HG03442 (cell line): ENCODE results near the gene FGD5.
"Not testable (repeated sequence)": the region's sequence is repeated elsewhere in the genome, so short reads cannot be mapped to it uniquely, and the experiment has no call there.

Experiments
- ATAC-seq: cut with Tn5 transposase; IDR thresholded peaks from one replicate; pipeline ENCODE4 v1.9.1; 2021; ENCODE audit warnings: mild to moderate bottlenecking, moderate library complexity; ENCODE audit not compliant: unreplicated experiment

FGD5 gene

DNA sequence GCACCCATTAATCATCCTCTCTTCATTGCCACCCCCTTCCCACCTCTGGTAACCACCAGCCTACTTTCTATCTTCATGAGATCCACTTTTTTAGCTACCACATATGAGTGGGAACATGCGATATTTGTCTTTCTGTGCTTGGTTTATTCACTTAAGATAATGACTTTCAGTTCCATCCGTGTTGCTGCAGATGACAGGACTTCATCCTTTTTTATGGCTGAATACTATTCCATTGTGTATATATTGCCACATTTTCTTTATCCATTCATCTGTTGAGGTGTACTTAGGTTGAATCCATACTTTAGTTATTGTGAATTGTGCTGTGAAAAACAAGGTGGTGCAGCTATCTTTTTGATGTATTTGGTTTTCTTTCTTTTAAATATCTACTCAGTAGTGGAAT is 75.3 kb downstream of the FGD5 start:
- ATAC-seq, result no peak

GRCh38 chr3:14897266-14897665 is 78.5 kb downstream of the FGD5 start:
- ATAC-seq, result no peak

DNA sequence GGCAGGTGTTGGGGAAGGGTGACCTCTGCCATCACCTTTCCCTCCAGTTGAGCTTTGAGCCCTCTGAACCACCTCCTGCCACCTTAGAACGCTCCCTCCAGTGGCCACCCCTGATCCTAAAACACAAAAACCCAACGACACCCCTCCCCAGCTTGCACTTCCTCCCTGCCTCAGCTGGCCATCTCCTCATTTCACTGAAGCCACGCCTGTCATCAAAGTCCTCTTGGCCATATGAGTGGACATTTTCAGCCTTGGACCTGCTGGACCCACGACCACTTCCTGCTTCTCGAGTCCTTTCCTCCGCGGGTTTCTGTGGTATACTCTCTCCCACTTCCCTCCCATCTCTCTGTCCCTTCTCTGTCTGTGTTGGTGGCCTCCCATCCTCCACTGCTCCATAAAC is 80.2 kb downstream of the FGD5 start:
- no peak for ATAC-seq

- ATAC-seq, result no peak
Measured at GRCh38 chr3:14899993-14900618, 81.3 kb downstream of the FGD5 start.

DNA sequence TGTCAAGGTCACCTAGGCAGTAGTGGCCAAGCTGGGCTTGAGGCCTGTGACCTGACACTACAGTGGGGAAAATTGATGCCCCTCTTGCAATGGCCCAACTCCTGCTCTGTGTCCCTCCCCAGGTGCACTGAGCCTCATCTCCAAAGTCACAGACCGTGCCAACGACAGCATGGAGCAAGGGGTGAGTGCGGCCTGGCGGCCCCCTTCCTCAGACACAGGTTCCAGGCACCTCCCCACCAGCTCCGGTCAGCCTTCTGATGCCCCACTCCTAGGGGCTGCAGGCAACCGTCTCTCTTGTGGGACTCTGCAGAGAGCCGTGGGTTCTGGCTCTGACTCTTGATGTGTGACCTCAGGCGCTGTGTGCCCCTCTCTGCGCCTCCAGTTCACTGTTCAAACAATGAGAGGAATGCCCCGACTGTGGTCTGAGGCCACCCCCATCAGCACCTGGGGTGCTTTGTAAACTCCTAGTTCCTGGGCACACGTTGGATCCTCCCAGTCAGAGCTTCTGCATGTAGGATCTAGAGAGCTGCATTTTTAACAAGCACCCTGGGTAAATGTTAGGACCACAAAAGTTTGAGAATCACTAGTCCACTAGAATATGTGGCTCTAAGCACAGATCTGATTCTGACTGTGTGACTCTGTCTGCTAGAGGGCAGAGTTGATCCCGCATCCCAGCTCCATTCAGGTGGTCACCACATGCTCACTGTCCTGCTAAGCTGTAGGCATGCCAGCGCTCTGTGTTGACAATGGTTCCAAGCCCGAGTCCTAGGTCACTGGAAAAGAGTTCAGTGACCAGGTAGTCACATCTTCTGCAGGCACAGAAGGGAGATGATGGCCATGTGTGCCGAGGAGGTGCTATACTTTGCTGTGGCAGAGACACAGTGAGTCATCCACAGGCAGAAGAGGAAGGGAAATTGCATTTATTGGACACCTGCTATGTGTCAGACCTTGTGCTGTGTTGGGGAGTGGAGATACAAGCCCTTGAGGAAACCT is 82.4 kb downstream of the FGD5 start:
- ATAC-seq, result no peak

DNA sequence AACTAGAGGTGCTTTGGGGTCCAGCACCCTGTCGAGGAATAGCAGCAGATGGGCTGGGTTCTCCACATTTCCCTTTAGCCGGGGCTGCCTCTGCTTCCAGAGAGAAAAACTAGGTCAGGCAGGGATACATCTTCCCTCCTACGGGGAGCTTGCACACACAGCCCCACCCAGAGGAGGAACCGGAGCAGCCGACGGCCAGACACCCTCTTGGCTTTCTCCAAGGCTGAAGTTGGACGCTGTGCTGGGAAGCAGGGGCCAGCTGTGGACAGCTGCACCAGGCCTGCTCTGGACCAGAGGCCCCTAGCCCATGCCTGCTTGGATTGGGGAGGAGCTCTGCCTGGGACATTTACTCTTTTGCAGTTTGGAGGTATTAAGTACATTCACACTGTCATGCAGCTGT is 84.0 kb downstream of the FGD5 start:
- ATAC-seq, result no peak

DNA sequence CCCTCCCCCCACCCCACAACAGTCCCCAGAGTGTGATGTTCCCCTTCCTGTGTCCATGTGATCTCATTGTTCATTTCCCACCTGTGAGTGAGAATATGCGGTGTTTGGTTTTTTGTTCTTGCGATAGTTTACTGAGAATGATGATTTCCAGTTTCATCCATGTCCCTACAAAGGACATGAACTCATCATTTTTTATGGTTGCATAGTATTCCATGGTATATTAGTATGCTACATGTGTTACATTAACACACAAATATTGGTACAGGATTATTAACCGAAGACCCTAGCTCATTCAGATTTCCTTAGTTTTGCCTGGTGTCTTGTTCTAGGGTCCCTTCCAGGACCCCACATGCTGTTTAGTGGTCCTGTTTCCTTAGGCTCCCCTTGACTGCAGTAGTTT is 84.7 kb downstream of the FGD5 start:
- ATAC-seq, result not testable (repeated sequence)

DNA sequence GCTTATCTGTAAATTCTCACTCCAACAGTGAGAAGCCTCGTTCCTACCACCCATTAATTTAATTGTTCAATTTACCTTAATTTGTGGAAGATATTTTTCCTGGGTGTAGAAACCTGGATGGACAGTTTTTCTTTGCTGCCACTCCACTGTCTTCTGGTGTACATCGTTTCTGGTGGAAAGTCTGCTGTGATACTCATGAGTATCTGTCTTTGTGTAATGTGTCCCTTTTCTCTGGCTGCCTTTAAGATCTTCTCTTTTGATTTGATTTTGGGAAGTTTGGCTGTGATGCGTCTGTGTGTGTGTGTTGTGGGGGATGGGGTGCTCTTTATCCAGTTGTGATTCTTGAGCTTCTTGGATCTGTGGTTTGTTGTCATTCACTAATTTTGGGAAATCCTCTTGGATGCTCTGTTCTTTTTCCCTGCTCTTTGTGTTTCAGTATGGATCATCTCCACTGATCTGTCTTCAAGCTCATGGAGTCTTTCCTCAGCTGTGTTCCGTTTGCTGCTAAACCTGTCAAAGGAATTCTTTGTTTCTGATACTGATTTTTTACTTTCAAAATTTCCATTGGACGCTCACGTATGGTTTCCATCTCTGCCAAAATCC is 86.4 kb downstream of the FGD5 start:
- ATAC-seq, result no peak

DNA sequence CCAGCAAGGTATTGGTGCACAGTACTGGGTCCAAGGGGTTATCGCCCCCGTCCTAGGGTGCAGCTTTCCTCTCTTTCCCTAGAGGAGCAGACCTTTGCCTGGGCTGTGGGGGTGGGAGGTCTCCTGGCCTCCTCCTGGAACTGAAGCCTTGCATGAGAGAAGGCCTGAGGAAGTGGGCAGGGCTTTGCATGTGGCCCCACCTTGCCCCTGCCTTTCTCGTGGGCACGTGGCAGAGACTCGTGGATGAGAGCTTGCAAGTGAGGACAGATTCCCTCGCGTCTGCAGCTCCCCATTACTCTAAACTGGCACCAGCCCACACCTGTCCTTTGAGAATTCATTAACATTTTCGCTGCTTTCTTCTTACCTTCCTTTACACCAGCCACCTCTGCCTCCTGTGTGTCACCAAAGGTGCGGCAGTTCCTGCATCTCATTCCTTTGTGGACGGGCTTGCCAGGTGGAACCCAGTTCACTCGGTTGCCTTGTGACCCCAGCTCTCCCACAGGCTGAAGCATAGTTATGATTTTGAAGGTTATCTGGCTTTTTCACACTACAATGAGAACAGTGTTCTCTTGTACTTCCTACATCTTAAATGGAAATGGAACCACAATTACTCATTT is 87.7 kb downstream of the FGD5 start:
- ATAC-seq, result no peak

DNA sequence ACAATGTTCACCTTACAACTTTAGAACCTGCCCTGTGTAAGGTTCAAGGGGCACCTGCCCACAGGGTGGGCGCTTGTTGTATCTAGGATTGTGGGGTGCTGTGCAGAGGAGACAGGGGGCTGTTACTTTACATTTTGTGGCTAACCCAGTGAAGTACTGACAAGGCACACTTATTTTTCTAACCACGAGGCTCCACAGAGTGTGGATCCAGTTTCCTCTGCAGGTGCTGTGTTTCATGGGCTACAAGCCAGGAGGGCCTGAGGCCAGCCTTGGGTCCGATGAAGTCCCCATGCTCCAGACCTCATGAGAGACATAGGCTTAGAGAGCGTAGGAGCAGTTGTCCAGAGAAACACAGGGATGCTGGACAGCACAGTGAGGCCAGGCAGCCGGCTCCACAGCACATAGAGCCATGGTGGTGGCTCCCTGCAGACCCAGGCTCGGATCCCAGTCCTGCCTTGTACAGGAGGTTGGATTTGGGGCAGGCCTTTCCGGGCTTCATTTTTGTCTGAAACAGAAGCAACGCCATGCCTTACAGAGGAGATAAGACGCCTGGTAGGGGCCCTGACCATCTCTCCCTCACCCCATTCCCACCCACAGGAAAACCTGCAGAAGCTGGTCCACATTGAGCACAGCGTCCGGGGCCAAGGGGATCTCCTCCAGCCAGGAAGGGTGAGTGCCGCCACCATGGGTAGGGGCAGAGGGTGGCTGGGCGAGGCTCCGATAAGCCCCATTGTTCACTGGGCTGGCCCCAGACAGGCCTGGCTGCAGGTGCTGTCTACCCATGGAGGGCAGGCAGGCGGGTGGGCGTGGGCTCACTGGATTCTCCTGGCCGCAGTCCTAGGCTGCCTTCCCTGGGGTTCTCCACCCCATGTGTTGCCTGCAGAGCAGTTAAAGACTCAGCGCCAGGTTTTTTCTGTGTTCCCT is 88.5 kb downstream of the FGD5 start:
- no peak for ATAC-seq

DNA sequence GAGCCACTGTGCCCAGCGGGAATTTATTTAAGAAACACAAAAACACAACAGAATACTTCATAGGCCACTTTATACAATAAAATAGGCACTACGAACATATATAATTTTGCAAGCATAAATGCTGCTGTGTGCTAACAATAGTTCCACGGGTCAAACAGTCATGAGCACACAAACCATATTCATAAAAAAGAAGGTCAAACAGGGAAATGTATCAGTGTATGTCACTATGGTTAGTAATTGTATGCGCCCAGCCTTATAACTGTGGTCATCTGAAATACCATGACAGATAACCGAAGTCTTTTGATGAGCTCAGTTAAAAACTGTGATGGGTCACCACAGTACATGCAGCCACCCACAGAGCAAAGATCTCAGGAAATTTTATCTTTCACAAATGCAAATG is 90.5 kb downstream of the FGD5 start:
- ATAC-seq, result no peak

DNA sequence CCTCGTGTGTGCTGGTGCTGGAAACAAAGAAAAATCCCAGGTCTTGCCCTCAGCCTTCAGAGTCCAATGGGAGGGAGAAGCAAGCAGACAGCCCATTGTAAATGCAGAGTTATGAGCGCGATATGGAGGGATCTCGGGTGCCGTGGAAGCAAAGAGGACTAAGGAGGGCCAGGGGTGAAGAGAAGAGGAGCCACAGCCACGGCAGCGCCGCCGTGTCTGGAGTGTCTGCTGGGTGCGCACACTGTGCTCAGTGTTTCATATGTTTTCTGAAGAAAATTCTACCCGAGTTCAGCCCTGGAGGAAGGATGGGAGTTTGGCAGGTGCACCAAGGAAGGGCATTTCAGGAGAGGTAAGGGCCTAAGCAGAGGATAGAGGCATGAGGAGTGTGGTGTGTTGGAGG is 92.9 kb downstream of the FGD5 start:
- no peak for ATAC-seq

- no peak for ATAC-seq
Measured at GRCh38 chr3:14913071-14913925, 94.5 kb downstream of the FGD5 start.

GRCh38 chr3:14913926-14914778 is 95.4 kb downstream of the FGD5 start:
- ATAC-seq, result no peak

- ATAC-seq, result no peak
Measured at GRCh38 chr3:14914779-14915117, 96.0 kb downstream of the FGD5 start.

GRCh38 chr3:14915636-14916222 is 97.0 kb downstream of the FGD5 start:
- ATAC-seq, result no peak

GRCh38 chr3:14918356-14918860 is 99.6 kb downstream of the FGD5 start:
- no peak for ATAC-seq

- ATAC-seq, result no peak
Measured at GRCh38 chr3:14920536-14920935, 101.8 kb downstream of the FGD5 start.
